Esophagus muscularis mucosa (tissue), 4 donors: ENCODE data around the gene PBXIP1. TPM values are rescaled to one million over a fixed set of nuclear protein-coding genes. Genes with fewer than 3 reads are reported as not detected.

Experiments used
- DNase-seq: peaks from one replicate; pipeline ENCODE4 v3.0.0-alpha.2; 2017; ENCODE audit errors: extremely low spot score
- H3K27ac ChIP-seq, 4 donors: fragments of 200-600 bp; sonication (generic); replicated peaks in 1 of 4; 1 replicate in 3 of 4; 2 replicates in 1 of 4; pipeline ENCODE4 v1.5.1; 2016 to 2019; ENCODE audit warnings: mild to moderate bottlenecking in 1 of 4
- H3K27me3 ChIP-seq, 4 donors: fragments of 200-600 bp; sonication (generic); one replicate each; pipeline versions ENCODE4 v1.5.1 to v1.6.0; 2016 to 2019
- H3K36me3 ChIP-seq, 4 donors: fragments of 200-600 bp; sonication (generic); one replicate each; pipeline ENCODE4 v1.5.1; 2016 to 2019
- H3K4me1 ChIP-seq, 4 donors: fragments of 200-600 bp; sonication (generic); one replicate each; pipeline ENCODE4 v1.5.1; 2016 to 2019
- H3K4me3 ChIP-seq, 4 donors: fragments of 200-600 bp; sonication (generic); 1 replicate in 2 of 4; 2 replicates in 2 of 4; pipeline ENCODE4 v1.5.1; 2016 to 2019; ENCODE audit warnings: mild to moderate bottlenecking in 4 of 4, moderate library complexity in 1 of 4
- H3K9me3 ChIP-seq, 4 donors: fragments of 200-600 bp; sonication (generic); 1 replicate in 3 of 4; 2 replicates in 1 of 4; pipeline ENCODE4 v1.5.1; 2016 to 2019
- EP300 ChIP-seq: sonication (generic); formaldehyde crosslinking; IDR thresholded peaks from one replicate; pipeline ENCODE4 v1.6.1; 2017; ENCODE audit warnings: antibody characterized with exemption
- POLR2A ChIP-seq: fragments of 450-650 bp; IDR thresholded peaks from one replicate; pipeline ENCODE4 v1.6.1; 2017; ENCODE audit warnings: antibody characterized with exemption, moderate library complexity, mild to moderate bottlenecking, low read depth
- POLR2AphosphoS5 ChIP-seq, 2 donors: sonication (generic); formaldehyde crosslinking; IDR thresholded peaks; one replicate each; pipeline ENCODE4 v1.6.1; 2017; ENCODE audit warnings: antibody characterized with exemption in 2 of 2
- WGBS: methylation state at CpG from one replicate; pipeline ENCODE4 v1.1.5; 2018; 5-methylcytosine and 5-hydroxymethylcytosine counted together
- intact Hi-C: fragments of 100-400 bp; cut with DNase I; formaldehyde crosslinking; loops from one replicate; pipeline ENCODE4 v1.15.1; 2023
- total RNA-seq, 4 donors: library from RNA; depleted of rRNA; stranded (reverse); fragments of >200 nt; gene quantifications; one replicate each; pipeline versions ENCODE4 v1.1.0 to v1.2.1, GENCODE V29; 2016
- TF ChIP-seq, protein P1 (sequence below), 3 experiments: fragments of 200-600 bp in 2 of 3; fragments of 450-650 bp in 1 of 3; sonication (generic) in 2 of 3; IDR thresholded peaks; one replicate each; pipeline ENCODE4 v1.5.1; 2017 to 2019; ENCODE audit warnings: antibody characterized with exemption in 3 of 3, mild to moderate bottlenecking in 2 of 3, moderate library complexity in 1 of 3

Gene PBXIP1, protein sequence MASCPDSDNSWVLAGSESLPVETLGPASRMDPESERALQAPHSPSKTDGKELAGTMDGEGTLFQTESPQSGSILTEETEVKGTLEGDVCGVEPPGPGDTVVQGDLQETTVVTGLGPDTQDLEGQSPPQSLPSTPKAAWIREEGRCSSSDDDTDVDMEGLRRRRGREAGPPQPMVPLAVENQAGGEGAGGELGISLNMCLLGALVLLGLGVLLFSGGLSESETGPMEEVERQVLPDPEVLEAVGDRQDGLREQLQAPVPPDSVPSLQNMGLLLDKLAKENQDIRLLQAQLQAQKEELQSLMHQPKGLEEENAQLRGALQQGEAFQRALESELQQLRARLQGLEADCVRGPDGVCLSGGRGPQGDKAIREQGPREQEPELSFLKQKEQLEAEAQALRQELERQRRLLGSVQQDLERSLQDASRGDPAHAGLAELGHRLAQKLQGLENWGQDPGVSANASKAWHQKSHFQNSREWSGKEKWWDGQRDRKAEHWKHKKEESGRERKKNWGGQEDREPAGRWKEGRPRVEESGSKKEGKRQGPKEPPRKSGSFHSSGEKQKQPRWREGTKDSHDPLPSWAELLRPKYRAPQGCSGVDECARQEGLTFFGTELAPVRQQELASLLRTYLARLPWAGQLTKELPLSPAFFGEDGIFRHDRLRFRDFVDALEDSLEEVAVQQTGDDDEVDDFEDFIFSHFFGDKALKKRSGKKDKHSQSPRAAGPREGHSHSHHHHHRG
- 100 to 1,000 TPM; 192 to 309 (median 238) TPM for total RNA-seq

- TF ChIP-seq POLR2AphosphoS5 (IDR thresholded peaks at IDR 0.05) (peak; percentile 76 to 82), EP300 (no peak), POLR2A (no peak)
- TF ChIP-seq, protein P1, sequence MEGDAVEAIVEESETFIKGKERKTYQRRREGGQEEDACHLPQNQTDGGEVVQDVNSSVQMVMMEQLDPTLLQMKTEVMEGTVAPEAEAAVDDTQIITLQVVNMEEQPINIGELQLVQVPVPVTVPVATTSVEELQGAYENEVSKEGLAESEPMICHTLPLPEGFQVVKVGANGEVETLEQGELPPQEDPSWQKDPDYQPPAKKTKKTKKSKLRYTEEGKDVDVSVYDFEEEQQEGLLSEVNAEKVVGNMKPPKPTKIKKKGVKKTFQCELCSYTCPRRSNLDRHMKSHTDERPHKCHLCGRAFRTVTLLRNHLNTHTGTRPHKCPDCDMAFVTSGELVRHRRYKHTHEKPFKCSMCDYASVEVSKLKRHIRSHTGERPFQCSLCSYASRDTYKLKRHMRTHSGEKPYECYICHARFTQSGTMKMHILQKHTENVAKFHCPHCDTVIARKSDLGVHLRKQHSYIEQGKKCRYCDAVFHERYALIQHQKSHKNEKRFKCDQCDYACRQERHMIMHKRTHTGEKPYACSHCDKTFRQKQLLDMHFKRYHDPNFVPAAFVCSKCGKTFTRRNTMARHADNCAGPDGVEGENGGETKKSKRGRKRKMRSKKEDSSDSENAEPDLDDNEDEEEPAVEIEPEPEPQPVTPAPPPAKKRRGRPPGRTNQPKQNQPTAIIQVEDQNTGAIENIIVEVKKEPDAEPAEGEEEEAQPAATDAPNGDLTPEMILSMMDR (IDR thresholded peaks at IDR 0.05) = peak in 2 of 3 experiments; percentile 16
- intact Hi-C loops = no loop called here
These were observed at the start of gene PBXIP1 for GRCh38 chr1:154955718-154956543. TSS of gene PBXIP1 (minus strand) at chr1:154956099. CDS start at chr1:154953721, 2,378 bp downstream.

DNA sequence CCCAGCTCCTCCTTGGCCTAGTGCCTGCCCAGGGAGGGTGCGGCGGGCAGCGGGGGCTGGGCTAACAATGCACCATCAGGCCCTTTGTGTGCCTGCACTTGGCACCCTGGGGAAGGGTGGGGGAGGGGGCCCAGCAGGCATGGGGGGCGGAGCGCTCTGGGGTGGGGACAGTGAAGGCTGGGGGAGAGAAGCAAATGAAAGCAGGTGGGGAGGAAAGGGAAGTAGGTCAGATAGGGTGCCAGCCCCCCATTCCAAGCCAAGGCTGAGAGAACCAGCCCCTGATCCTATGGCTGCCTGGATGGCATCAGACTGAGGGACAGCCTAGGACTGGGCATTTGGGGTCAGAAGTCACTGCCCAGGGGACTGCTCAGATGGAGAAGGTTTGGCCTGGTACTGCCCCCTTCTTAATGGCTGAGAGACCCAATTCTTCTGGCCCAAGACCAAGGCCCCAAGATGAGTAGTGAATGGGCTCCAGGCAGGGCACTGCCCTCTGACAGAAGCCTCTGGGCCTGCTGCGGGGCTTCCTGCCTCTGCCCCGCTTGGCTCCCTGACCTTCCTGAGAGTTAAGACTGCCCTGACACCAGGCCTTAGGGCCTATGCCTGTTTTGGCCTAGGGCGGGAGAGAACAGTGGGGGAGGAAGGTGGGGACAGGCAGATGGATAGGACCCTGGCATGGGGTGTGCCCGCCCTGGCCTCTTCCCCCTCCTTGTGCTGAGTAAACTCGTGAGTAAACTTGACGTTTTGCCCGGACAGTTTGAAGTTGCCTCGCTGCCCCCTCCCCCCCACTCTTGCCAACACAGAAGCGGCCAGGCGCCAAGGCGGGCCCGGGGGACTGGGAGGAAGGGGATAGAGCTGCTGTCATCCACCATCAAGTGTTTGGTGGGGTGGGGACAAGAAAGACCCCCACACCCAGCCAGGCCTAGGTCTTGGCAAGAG lies 49.4 kb upstream of the PBXIP1 start:
- intact Hi-C loops = no loop called here
- no peak for DNase-seq
- H3K4me3 ChIP-seq = peak overlapping the region; percentile 80 to 97 (median 92)
- H3K36me3 ChIP-seq = peaks cover 0 to 7% (median 2%) of the 10 kb centered on the region in 4 donors
- peak in 1 of 2 donors; percentile 47 for TF ChIP-seq POLR2AphosphoS5 (IDR thresholded peaks at IDR 0.05)
- TF ChIP-seq, protein P1 (IDR thresholded peaks at IDR 0.05) = no peak
- WGBS = 60% methylated on average over 17 of the region's 17 CpGs
- H3K27ac ChIP-seq = peak overlapping the region; percentile 97 to 99 (median 98)
- H3K4me1 ChIP-seq = peaks cover 47 to 75% (median 64%) of the 10 kb centered on the region in 4 donors
- no peaks in the 10 kb centered on the region for H3K9me3 ChIP-seq
- H3K27me3 ChIP-seq = no peaks in the 10 kb centered on the region

More at GRCh38 chr1:154955718-154956543, at the start of gene PBXIP1:
- peaks cover 54 to 89% (median 84%) of the 10 kb centered on the region in 4 donors for H3K4me1 ChIP-seq
- peak; percentile 98 for DNase-seq
- H3K36me3 ChIP-seq = peaks cover 2 to 33% (median 26%) of the 10 kb centered on the region in 4 donors
- no peaks in the 10 kb centered on the region for H3K27me3 ChIP-seq
- WGBS = under 1% methylated on average over 18 of the region's 18 CpGs
- peak within 1 kb of the TSS; percentile 51 to 69 (median 65) for H3K4me3 ChIP-seq
- no peaks in the 10 kb centered on the region for H3K9me3 ChIP-seq
- peak within 1 kb of the TSS; percentile 86 to 89 (median 86) for H3K27ac ChIP-seq

GRCh38 chr1:155004352-155005075 lies 48.6 kb upstream of the PBXIP1 start:
- TF ChIP-seq POLR2AphosphoS5 (IDR thresholded peaks at IDR 0.05) (no peak), POLR2A (no peak)
- TF ChIP-seq, protein P1 (IDR thresholded peaks at IDR 0.05) = no peak
- 80% methylated on average over 1 of the region's 5 CpGs for WGBS
- peak overlapping the region; percentile 80 to 97 (median 92) for H3K4me3 ChIP-seq
- no peaks in the 10 kb centered on the region for H3K27me3 ChIP-seq
- H3K9me3 ChIP-seq = no peaks in the 10 kb centered on the region
- no peak for DNase-seq
- peaks cover 0 to 4% (median 2%) of the 10 kb centered on the region in 4 donors for H3K36me3 ChIP-seq
- H3K4me1 ChIP-seq = peaks cover 55 to 75% (median 68%) of the 10 kb centered on the region in 4 donors
- intact Hi-C loops = no loop called here
- H3K27ac ChIP-seq = peak overlapping the region; percentile 97 to 99 (median 98)
